Right cardiac atrium (tissue), 5 donors: ENCODE results near the gene C4B. TPM values are rescaled to one million over a fixed set of nuclear protein-coding genes. Genes with fewer than 3 reads are reported as not detected.
"Not testable (repeated sequence)": the region's sequence is repeated elsewhere in the genome, so short reads cannot be mapped to it uniquely, and the experiment has no call there.

Source experiments
- ATAC-seq, 2 donors: fragments of 200-7000 bp; cut with Tn5 transposase; one replicate each; pipeline versions ENCODE4 v1.8.0 to v1.9.1; 2020; ENCODE audit warnings: moderate library complexity in 2 of 2, mild to moderate bottlenecking in 1 of 2
- DNase-seq, 3 donors: peaks; one replicate each; pipeline ENCODE4 v3.0.0-alpha.2; 2020
- H3K27ac ChIP-seq: one replicate; pipeline ENCODE4 v1.5.1; 2013; ENCODE audit warnings: mild to moderate bottlenecking, low read length, control low read depth, moderate library complexity
- H3K27me3 ChIP-seq: one replicate; pipeline ENCODE4 v1.6.1; 2013; ENCODE audit not compliant: control insufficient read depth, insufficient read depth
- H3K4me1 ChIP-seq: one replicate; pipeline ENCODE4 v1.6.1; 2013; ENCODE audit warnings: low read length; ENCODE audit not compliant: control insufficient read depth, insufficient read depth
- H3K4me3 ChIP-seq: one replicate; pipeline ENCODE4 v1.5.1; 2013; ENCODE audit warnings: low read length, control low read depth
- H3K9me3 ChIP-seq: one replicate; pipeline ENCODE4 v1.6.1; 2013; ENCODE audit warnings: low read length; ENCODE audit not compliant: control insufficient read depth
- WGBS: extraction: QIAGEN DNeasy Blood & Tissue Kit; methylation state at CpG from one replicate; pipeline ENCODE4 v1.1.7; 2013; 5-methylcytosine and 5-hydroxymethylcytosine counted together
- intact Hi-C, 4 donors: fragments of 100-400 bp; cut with DNase I; formaldehyde crosslinking; loops; one replicate each; pipeline versions ENCODE4 v1.11.0 to v1.14.0; 2022 to 2023
- polyA plus RNA-seq: library from polyadenylated mRNA; stranded (reverse); fragments of 200-250 nt; gene quantifications from one replicate; pipeline ENCODE4 v1.2.3, GENCODE V29; 2013
- total RNA-seq, 4 donors: library from RNA; stranded (reverse); fragmentation: NEBNext Ultra II Directional; extraction: Animal tissue kit (Norgen Biotek cat#: 25700); gene quantifications; one replicate each; pipeline ENCODE4 v1.2.1, GENCODE V29; 2021
- donor health status: healthy with polysubstance abuse.
- donor health status: DM: no; HTN: yes; CAD: no.
- donor health status: DM: no; HTN: no; CAD: no.
- donor health status: DM: no; HTN: yes; CAD: no; lungs with severe emphysema.
- donor health status: DM: yes; HTN: yes; CAD: no.

The C4B gene
- total and polyA plus RNA-seq, 5 donors = 41.2 to 163 (median 129) TPM

DNA sequence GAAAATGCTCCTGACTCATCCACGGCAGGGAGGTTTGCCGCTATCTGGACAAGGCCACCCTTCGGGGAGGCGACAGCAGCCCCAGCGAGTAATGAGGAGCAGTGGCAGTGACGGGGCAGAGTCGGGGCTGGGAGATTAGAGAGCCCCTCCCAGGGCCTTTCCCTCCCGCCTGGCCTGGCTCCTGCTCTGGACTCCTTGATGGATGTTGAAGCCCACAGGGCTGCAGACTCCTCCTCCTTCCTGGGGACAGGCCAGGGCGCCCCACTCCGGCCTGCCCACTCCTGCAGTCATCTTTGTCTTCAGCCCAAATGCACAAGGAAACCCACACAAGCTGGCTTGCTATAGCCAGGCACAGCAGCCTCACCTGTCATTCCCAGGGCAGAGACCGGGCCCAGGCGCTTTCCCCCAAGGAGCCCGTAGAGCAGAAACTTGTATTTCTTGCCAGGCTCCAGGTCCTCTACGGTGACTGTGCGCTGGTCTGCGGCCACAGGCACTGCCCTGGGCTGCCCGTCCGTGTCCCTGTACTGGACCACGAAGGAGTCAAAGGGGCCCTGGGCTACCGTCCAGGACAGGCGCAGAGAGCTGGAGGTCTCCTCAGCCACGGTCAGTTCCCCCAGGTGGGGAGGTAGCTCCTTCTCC lies 31.3 kb downstream of the C4B start:
- DNase-seq (peak; percentile 64 to 82 (median 82)), ATAC-seq (peak; percentile 33 to 40)
- Histone ChIP-seq H3K27me3 (no peaks in the 10 kb centered on the region), H3K4me1 (peaks cover 3% of the 10 kb centered on the region), H3K27ac (peak overlapping the region; percentile 85), H3K4me3 (no peak overlapping the region), H3K9me3 (no peaks in the 10 kb centered on the region)
- intact Hi-C loops = loop anchor here in 1 of 4 donors (10.0 kb wide), 1 partner anchor 49 kb away; no protein-coding TSS in a partner anchor
- 61% methylated on average over 22 of the region's 22 CpGs for WGBS

GRCh38 chr6:32046450-32047083 lies 32.0 kb downstream of the C4B start:
- intact Hi-C loops = loop anchor here in 1 of 4 donors (10.0 kb wide), 1 partner anchor 48 kb away; no protein-coding TSS in a partner anchor
- DNase-seq (peak; percentile 73 to 89 (median 86)), ATAC-seq (peak; percentile 32 to 46)
- peak overlapping the region; percentile 85 for H3K27ac ChIP-seq
- H3K27me3 ChIP-seq = no peaks in the 10 kb centered on the region
- 35% methylated on average over 14 of the region's 14 CpGs for WGBS
- H3K9me3 ChIP-seq = no peaks in the 10 kb centered on the region
- H3K4me3 ChIP-seq = no peak overlapping the region
- peaks cover 3% of the 10 kb centered on the region for H3K4me1 ChIP-seq

DNA sequence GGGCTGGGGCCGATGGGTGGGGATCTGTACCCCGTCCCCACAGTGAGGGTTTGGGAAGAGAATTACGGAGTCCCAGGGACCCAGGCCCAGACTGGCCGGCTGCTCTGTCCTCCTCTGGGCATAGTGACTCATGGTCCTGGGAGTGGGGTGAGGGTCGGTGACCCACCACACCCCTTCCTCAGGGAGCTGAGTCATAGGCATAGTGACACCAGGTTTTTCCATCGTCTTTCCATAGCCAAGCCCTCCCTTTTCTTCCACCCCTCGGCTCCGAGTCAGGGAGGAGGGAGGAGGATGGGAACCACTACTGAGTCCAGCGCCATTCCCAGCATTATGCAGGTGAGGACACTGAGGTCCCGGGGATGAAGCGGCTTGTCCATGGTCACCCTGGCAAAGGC lies 32.5 kb downstream of the C4B start:
- DNase-seq (peak in 2 of 3 donors; percentile 83 to 85), ATAC-seq (peak; percentile 67 to 84)
- peaks cover 3% of the 10 kb centered on the region for H3K4me1 ChIP-seq
- no peaks in the 10 kb centered on the region for H3K27me3 ChIP-seq
- intact Hi-C loops = loop anchor here in 1 of 4 donors (10.0 kb wide), 1 partner anchor 48 kb away; no protein-coding TSS in a partner anchor
- H3K4me3 ChIP-seq = no peak overlapping the region
- 52% methylated on average over 11 of the region's 11 CpGs for WGBS
- H3K27ac ChIP-seq = peak overlapping the region; percentile 85
- no peaks in the 10 kb centered on the region for H3K9me3 ChIP-seq

- Histone ChIP-seq H3K4me1 (peaks cover 3% of the 10 kb centered on the region), H3K27ac (peak overlapping the region; percentile 3), H3K9me3 (no peaks in the 10 kb centered on the region), H3K27me3 (no peaks in the 10 kb centered on the region), H3K4me3 (no peak overlapping the region)
- 69% methylated on average over 6 of the region's 6 CpGs for WGBS
- DNase-seq = peak in 1 of 3 donors; percentile 29
- intact Hi-C loops = loop anchor here in 1 of 4 donors (10.0 kb wide), 1 partner anchor 47 kb away; no protein-coding TSS in a partner anchor
- no peak for ATAC-seq
These were observed 32.9 kb downstream of the C4B start for GRCh38 chr6:32047539-32047854.

DNA sequence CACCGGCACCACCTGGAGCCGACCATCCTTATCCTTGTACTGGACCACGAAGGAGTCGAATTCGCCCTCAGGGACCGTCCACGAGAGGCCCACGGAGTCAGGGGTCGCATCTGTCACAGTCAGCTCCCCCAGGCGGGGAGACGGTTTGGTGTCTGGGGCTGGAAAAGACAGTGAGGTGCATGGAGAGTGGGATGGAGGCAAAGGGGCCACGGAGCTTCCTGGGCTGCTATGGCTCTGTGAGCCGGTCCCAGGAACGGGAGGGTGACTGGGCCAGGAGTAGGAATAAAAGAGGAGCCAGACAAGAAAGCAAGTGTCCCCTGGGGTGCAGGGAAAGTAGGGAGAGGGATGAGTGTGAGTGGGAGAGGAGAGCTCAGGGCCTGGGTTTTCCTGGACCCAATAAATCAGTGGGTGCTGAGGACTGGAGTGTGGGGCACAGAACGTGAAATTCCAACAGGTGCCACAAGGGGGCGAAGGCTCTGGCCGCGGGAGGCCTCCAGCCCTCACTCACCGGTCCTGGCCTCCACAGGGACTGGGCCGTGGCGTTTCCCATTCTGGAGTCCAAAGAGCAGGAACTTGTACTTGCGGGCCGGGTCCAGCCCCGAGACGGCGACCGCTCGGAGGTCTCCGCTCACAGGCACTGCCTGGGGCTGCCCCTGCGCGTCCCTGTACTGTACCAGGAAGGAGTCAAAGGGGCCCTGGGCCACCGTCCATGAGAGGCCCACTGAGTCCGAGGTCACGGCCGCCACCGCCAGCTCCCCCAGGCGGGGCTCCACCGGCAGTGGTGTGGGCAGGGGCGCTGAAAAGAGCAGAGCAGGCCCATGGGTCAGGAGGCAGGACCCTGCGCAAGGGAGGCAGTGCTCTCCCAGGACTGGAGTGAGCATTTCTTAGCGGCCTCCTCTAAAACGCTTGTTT lies 33.5 kb downstream of the C4B start:
- intact Hi-C loops = loop anchor here in 1 of 4 donors (10.0 kb wide), 1 partner anchor 47 kb away; no protein-coding TSS in a partner anchor
- WGBS = 45% methylated on average over 42 of the region's 42 CpGs
- Histone ChIP-seq H3K4me1 (peaks cover 3% of the 10 kb centered on the region), H3K9me3 (no peaks in the 10 kb centered on the region), H3K27ac (peak overlapping the region; percentile 28), H3K27me3 (no peaks in the 10 kb centered on the region), H3K4me3 (no peak overlapping the region)
- DNase-seq (peak; percentile 77 to 91 (median 89)), ATAC-seq (peak; percentile 38 to 54)

DNA sequence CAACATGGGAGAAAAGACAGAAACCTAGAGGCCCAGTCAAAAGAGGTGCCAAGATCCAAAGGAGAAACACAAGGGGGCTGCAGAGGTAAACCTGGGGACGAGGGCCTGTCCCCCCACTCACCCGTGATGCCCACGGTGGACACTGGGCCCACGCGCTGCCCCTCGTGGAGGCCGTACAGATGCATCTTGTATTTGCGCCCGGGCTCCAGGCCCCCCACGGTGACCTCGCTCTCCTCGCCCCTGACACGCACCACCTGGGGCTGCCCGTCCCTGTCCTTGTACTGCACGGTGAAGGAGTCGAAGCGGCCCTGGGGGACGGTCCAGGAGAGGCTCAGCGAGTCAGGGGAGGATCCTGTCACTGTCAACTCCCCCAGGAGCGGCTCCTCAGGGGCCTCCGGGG lies 34.6 kb downstream of the C4B start:
- not testable (repeated sequence) for H3K27ac ChIP-seq, H3K4me3 ChIP-seq, ATAC-seq, H3K4me1 ChIP-seq, H3K27me3 ChIP-seq, H3K9me3 ChIP-seq
- peak in 2 of 3 donors; percentile 39 to 44 for DNase-seq
- 92% methylated on average over 21 of the region's 21 CpGs for WGBS
- intact Hi-C loops = loop anchor here in 1 of 4 donors (10.0 kb wide), 1 partner anchor 46 kb away; no protein-coding TSS in a partner anchor

DNA sequence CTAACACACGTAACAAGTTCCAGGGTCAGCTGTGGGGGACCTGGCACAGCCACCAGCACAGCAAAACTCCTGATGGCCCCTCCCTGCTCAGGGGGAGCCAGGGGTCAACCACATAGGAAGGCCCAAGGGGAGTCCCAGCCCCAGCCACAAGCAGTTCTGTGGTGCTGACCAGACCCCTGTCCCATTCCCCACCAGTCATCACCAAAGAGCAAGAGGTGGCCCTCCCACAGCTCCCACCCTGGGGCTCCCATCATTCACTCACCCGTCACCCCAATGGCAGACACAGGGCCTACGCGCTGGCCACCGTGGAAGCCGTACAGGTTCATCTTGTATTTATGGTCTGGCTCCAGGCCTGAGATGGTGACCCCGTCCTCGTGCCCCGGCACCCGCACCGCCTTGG lies 35.1 kb downstream of the C4B start:
- 91% methylated on average over 8 of the region's 11 CpGs for WGBS
- not testable (repeated sequence) for H3K27ac ChIP-seq, ATAC-seq, H3K4me3 ChIP-seq, H3K4me1 ChIP-seq, H3K27me3 ChIP-seq, H3K9me3 ChIP-seq
- DNase-seq = peak; percentile 10 to 62 (median 36)
- intact Hi-C loops = loop anchor here in 1 of 4 donors (10.0 kb wide), 1 partner anchor 45 kb away; no protein-coding TSS in a partner anchor

DNA sequence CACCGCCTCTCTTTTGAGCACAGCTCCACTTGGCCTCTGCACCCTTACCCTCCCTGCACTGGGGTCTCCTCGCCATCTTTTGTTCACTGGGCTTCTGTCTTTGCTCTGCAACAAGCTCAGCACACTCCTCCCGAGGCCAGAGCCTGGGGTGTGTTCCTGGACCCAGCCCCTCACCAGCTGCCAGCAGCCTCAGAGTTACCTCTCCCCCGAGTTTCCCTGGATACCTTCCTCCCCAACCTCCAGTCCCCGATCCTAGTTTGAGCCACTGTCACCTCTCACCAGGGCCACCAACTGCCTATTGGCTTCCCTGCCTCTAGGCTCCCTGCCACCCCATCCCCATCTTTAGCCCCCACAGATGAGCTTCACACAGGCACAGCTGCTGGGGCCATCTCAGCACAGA lies 36.0 kb downstream of the C4B start:
- intact Hi-C loops = no loop called here
- ATAC-seq = no peak
- WGBS = 70% methylated on average over 5 of the region's 5 CpGs

GRCh38 chr6:32052626-32053025 lies 38.0 kb downstream of the C4B start:
- H3K4me1 ChIP-seq, ATAC-seq, intact Hi-C loops, H3K4me3 ChIP-seq, H3K27me3 ChIP-seq, H3K9me3 ChIP-seq, H3K27ac ChIP-seq: not testable (repeated sequence)
- WGBS = 78% methylated on average over 20 of the region's 20 CpGs
- DNase-seq = peak; percentile 18 to 52 (median 50)

More for the DNA sequence above, 36.0 kb downstream of the C4B start:
- no peaks in the 10 kb centered on the region for H3K27me3 ChIP-seq
- no peaks in the 10 kb centered on the region for H3K9me3 ChIP-seq
- peak in 2 of 3 donors; percentile 3 to 30 for DNase-seq
- no peak overlapping the region for H3K4me3 ChIP-seq
- no peak overlapping the region for H3K27ac ChIP-seq
- H3K4me1 ChIP-seq = peaks cover 3% of the 10 kb centered on the region

DNA sequence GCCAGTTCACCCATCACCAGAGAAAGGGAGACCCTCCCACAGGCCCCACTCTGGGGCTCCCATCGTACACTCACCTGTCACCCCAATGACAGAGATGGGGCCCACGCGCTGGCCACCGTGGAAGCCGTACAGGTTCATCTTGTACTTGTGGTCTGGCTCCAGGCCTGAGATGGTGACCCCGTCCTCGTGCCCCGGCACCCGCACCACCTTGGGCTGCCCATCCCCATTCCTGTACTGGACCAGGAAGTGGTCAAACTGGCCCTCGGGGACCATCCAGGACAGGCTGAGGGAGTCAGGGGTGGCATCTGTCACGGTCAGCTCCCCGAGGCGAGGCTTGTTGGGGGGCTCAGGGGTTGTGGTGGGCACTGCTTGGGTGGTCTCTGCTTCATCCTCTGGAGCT lies 38.7 kb downstream of the C4B start:
- intact Hi-C loops, H3K9me3 ChIP-seq, H3K27ac ChIP-seq, ATAC-seq, H3K27me3 ChIP-seq, H3K4me1 ChIP-seq, H3K4me3 ChIP-seq: not testable (repeated sequence)
- DNase-seq = peak; percentile 15 to 40 (median 28)
- 91% methylated on average over 13 of the region's 13 CpGs for WGBS
